ENCODE measurements around the gene MLLT3.

The MLLT3 gene

GRCh38 chr9:20557890-20558565, 64.3 kb downstream of the MLLT3 start:
- no peak for DNase-seq (ENCODE audit: low spot score)

DNA sequence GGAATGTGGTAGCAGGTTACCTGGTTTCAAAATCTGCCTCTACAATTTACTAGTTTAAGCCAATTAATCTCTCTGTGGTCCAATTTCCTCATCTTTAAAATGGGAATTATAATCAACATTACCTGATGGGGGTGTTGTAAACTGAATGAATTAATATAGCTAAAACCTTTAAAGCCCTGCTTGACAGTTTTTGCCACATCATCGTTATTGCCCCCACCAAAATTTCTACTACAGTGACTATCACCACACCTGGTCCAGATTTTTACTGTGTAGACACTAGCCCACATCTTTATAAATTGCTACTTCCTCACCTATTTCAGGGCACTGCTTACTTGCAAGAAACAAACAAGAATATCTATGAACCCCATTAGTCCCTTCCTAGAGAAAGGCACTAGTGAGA, 65.0 kb downstream of the MLLT3 start:
- no peak for DNase-seq (ENCODE audit: low spot score)

DNA sequence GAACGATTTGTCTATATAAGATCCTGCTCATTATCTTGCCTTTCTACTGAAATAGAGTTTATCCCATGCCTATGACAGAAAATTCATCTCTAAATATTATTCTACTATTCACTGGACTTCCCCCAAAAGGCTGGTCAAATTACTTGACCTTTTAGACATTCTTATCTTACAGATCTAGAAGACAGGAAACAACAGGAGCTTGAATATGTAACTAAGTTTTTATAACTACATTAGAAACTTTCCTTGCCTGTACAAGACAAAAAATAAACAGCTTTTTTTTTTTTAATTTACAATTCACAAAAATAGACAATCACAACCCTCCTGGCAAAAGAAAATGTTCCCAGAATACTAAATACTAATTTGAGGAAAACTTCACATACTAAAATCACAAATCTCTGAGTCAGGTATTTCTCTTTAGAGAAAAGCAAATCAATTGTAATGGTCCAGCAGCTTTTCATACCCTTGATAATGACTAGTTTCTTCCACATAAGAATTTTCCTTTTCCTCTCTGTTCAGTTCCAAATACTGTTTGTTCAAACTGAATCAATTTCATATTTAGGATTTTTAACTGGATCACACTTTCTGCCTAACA, 68.6 kb downstream of the MLLT3 start:
- DNase-seq (ENCODE audit: low spot score), result no peak

GRCh38 chr9:20552874-20553557, 69.3 kb downstream of the MLLT3 start:
- no peak for DNase-seq (ENCODE audit: low spot score)

DNA sequence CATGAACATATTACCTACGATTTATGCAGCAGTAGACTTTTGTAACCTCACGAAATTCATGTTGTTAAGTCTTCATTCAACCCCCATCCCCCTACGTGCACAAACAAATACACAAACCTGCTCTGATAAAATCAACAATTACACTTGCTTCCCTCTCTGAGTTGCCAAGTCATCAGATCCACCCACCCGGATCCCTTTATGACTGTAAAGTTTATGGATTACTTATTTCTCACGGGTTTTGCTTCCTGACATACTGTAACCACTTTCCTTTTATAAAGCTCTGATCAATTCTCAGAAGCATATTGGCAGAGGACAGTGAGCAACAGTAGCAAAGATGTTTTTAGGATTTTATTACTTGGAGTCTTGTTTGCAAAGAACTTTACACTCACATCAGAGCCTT, 70.5 kb downstream of the MLLT3 start:
- no peak for DNase-seq (ENCODE audit: low spot score)

- no peak for DNase-seq (ENCODE audit: low spot score)
These were observed 71.1 kb downstream of the MLLT3 start for GRCh38 chr9:20551236-20551635.

- DNase-seq (ENCODE audit: low spot score), result no peak
These were observed 72.0 kb downstream of the MLLT3 start for GRCh38 chr9:20550326-20550725.

DNA sequence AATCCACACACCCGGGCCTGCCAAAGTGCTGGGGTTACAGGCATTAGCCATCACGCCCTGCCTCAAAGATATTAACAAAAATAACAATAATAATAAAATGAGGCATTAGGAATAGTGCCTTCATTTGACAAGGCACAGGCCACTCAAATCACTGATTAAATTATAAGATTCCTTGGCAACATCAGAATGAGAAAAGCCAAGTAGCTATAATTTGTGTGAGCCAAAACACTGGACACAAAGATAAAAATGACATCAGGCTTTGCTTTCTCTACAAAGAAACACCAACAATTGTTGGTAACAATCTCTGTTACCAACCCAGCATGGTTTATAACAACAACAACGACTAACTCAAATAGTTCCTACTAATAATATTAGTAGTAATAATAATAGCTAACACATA, 73.2 kb downstream of the MLLT3 start:
- DNase-seq (ENCODE audit: low spot score), result no peak

- DNase-seq (ENCODE audit: low spot score), result no peak
These were observed 77.2 kb downstream of the MLLT3 start for GRCh38 chr9:20545023-20545622.

DNA sequence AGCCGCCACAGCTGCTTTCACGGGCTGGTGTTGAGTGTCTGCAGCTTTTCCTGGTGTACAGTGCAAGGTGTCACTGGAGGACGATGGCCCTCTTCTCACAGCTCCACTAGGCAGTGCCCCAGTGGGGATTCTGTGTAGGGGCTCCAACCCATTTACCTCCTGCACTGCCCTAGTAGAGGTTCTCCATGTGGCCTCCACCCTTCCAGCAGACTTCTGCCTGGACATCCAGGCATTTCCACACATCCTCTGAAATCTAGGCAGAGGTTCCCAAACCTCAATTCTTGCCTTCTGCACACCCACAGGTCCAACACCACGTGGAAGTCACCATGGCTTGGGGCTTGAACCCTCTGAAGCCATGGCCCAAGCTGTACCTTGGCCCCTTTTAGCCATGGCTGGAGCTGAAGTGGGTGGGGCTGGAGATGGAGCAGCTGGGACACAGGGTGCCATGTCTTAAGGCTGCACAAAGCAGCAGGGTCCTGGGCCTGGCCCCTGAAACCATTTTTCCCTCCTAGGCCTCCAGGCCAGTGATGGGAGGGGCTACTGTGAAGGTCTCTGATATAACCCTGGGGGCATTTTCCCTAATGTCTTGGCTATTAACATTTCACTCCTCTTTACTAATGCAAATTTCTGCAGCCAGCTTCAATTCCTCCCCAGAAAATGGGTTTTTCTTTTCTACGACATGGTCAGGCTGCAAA, 82.0 kb downstream of the MLLT3 start:
- DNase-seq (ENCODE audit: low spot score), result no peak

GRCh38 chr9:20538956-20539355, 83.3 kb downstream of the MLLT3 start:
- DNase-seq (ENCODE audit: low spot score), result no peak

- DNase-seq (ENCODE audit: low spot score), result no peak
These were observed 84.2 kb downstream of the MLLT3 start for GRCh38 chr9:20538092-20538491.

GRCh38 chr9:20537294-20537693, 85.0 kb downstream of the MLLT3 start:
- DNase-seq (ENCODE audit: low spot score), result no peak

DNA sequence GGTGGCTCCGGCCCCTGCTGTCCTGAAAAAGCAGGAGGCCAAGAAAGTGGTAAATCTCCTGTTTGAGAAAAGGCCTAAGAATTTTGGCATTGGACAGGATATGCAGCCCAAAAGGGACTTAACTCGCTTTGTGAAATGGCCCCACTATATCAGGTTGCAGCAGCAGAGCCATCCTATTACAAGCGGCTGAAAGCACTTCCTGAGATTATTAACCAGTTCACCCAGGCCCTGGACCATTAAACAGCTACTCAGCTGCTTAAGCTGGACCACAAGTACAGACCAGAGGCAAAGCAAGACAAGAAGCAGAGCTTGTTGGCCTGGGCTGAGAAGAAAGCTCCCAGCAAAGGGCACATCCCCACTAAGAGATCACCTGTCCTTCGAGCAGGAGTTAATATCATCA, 89.7 kb downstream of the MLLT3 start:
- no peak for DNase-seq (ENCODE audit: low spot score)

- DNase-seq (ENCODE audit: low spot score), result no peak
These were observed 92.5 kb downstream of the MLLT3 start for GRCh38 chr9:20529837-20530236.

DNA sequence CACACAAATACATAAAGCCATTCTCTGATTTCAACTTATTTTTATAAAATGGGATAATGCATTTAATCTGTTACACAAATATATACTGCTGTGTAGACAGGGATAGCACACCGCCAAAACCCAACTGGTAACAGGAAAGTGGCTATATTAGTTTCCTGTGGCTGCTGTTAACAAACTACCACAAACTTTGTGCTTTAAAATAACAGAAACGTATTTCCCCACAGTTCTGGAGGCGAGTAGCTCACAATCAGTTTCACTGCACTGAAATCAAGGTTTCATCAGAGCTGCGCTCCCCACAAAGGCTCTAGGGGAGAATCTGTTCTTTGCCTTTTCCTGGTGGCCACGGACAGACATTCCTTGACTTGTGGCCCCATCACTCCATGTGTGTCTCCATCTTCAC, 94.0 kb downstream of the MLLT3 start:
- DNase-seq (ENCODE audit: low spot score), result no peak

DNA sequence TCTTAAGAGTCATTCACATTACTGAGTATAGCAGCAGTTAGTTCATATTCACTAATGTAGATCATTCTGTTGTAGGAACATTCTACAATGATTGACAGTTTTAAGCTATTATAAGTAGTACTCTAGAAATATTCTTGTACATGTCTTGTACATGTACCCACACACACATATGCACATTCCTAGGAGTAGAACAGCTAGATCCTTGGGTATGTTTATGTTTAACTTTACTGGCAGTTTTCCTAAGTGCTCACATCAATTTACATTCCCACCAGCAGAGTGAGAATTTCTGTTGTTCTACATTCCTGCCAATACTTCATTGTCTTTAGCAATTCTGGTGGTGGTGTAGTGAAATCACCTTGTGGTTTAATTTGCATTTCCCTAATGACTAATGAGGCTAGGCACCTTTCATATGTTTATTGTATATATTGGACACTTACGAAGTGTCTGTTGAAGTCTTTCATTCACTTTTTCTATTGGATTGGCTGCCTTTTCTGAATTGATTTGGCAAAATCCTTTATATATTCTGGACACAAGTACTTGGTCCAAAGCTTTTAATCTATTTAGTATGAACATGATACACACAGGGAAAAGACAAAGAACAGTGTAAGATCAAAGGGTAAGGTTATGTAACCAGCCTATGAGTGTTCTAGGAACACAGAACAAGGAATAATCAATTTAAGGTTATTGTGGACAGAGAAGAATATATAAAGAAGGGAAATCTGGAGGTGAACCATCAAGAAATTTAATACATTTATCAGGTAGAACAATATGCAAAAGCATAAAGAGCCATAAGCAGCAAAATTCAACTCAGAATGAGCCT, 95.6 kb downstream of the MLLT3 start:
- DNase-seq (ENCODE audit: low spot score), result no peak

- DNase-seq (ENCODE audit: low spot score), result no peak
These were observed 97.5 kb downstream of the MLLT3 start for GRCh38 chr9:20524776-20525175.

GRCh38 chr9:20518737-20519136, 103.6 kb downstream of the MLLT3 start:
- DNase-seq (ENCODE audit: low spot score), result no peak

DNA sequence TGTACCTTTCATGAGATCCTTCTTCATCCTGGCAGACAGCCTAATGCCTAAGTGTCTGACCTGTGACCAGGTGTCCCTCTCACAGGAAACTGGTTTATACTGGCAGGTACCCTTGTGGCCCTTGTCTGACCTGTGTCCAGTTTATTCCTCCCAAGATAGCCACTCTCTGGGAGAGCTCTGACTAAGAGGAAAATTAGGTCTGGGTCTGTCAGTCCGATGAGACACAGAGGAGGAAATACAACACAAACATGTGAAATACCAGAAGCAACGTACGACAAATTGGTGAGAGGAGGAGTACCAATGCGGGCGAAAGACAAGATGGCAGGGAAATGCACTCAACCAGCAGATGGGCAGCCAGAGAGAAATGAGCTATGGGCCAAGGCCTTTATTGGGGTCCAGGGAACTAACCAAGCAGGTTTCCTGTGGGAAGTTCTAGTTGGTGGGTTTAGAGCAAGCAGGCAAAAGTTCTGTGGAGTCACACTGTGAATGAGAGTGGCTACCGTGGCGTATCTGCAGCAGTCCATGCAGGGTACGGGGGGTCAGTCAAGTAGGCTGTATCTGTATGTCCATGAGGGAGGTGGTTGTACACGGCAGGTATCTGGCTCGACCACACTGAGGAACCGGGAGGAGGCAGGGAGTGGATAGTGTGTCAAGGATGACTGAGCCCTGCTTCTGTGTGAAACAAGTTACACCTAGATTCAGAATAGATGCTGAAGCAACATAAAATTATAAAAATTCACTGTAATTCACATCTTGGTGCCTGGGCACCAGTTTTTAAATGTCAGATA, 109.0 kb downstream of the MLLT3 start:
- DNase-seq (ENCODE audit: low spot score), result no peak

DNA sequence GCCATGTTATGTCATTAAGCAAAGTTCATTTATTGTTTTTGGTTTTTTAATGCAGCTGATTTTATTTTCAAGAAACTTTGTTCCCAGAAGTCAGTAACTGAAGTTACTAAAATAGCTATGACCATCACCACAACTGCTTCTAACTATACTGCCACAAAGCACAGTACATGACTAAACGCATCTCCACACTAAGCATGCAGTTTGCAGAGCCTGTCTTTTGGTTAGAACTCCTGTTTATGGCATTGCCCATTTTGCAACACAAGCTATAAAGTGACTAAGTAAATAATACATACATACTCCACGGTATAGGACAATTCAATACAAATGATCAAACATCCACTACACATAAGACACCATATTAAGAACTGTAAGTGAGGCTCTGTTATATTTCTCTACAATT, 109.7 kb downstream of the MLLT3 start:
- DNase-seq (ENCODE audit: low spot score), result no peak
